ENCODE data around the gene STIMATE.

DNA sequence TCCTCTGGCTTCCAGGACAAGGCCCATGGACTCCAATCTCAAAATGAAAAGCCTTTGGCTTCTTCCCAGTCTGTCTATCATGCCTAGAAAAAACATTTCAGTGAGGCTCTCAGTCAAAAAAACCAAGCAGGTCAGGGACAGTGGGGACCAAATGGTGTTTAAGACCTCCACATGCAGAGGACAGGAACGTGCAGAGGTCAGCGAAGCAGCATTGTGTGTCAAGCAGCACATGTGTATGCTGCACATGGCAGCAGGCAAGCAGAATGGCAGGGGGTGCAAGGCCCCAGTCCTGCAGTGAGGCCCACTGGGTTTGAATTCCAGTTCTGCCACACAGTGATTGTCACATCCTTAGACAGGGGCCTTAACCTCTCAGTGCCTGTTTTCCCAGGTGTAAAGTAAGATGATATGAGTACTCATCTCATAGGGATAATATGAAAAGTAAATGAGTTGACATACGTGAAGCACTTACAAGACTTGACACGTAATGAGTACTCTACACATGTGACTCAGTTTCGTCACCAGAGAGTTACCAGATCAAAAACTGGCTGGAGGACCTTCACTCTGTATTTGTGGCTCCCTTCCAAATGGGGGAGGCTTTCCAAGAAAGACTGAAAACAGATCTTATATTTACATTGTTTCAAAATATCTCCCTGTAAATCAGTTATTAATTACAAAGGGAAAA lies 11.2 kb downstream of the STIMATE start:
- TF ChIP-seq POLR2AphosphoS5 (IDR thresholded peaks at IDR 0.05) (no peak), EP300 (conservative IDR thresholded peaks at IDR 0.05; ENCODE audit: poor library complexity, severe bottlenecking) (no peak), RAD21 (conservative IDR thresholded peaks at IDR 0.05) (no peak), EZH2 (IDR thresholded peaks at IDR 0.05; ENCODE audit: borderline replicate concordance, insufficient read depth, low read length, poor library complexity, severe bottlenecking) (no peak)
- TF ChIP-seq, protein P1, sequence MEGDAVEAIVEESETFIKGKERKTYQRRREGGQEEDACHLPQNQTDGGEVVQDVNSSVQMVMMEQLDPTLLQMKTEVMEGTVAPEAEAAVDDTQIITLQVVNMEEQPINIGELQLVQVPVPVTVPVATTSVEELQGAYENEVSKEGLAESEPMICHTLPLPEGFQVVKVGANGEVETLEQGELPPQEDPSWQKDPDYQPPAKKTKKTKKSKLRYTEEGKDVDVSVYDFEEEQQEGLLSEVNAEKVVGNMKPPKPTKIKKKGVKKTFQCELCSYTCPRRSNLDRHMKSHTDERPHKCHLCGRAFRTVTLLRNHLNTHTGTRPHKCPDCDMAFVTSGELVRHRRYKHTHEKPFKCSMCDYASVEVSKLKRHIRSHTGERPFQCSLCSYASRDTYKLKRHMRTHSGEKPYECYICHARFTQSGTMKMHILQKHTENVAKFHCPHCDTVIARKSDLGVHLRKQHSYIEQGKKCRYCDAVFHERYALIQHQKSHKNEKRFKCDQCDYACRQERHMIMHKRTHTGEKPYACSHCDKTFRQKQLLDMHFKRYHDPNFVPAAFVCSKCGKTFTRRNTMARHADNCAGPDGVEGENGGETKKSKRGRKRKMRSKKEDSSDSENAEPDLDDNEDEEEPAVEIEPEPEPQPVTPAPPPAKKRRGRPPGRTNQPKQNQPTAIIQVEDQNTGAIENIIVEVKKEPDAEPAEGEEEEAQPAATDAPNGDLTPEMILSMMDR (IDR thresholded peaks at IDR 0.05; ENCODE audit: poor library complexity, severe bottlenecking) = no peak

Measured in neural cell (in vitro differentiated cells).